ENCODE measurements around the gene MORF4L1. TPM values are rescaled to one million over a fixed set of nuclear protein-coding genes. Genes with fewer than 3 reads are reported as not detected.

Gene MORF4L1
- total and polyA plus RNA-seq, 10 of the 15 experiments (the other 5 are each of a cell fraction or from before 2014, with no cell fraction given), result 113 to 636 (median 229) TPM

- TF ChIP-seq, protein P1, sequence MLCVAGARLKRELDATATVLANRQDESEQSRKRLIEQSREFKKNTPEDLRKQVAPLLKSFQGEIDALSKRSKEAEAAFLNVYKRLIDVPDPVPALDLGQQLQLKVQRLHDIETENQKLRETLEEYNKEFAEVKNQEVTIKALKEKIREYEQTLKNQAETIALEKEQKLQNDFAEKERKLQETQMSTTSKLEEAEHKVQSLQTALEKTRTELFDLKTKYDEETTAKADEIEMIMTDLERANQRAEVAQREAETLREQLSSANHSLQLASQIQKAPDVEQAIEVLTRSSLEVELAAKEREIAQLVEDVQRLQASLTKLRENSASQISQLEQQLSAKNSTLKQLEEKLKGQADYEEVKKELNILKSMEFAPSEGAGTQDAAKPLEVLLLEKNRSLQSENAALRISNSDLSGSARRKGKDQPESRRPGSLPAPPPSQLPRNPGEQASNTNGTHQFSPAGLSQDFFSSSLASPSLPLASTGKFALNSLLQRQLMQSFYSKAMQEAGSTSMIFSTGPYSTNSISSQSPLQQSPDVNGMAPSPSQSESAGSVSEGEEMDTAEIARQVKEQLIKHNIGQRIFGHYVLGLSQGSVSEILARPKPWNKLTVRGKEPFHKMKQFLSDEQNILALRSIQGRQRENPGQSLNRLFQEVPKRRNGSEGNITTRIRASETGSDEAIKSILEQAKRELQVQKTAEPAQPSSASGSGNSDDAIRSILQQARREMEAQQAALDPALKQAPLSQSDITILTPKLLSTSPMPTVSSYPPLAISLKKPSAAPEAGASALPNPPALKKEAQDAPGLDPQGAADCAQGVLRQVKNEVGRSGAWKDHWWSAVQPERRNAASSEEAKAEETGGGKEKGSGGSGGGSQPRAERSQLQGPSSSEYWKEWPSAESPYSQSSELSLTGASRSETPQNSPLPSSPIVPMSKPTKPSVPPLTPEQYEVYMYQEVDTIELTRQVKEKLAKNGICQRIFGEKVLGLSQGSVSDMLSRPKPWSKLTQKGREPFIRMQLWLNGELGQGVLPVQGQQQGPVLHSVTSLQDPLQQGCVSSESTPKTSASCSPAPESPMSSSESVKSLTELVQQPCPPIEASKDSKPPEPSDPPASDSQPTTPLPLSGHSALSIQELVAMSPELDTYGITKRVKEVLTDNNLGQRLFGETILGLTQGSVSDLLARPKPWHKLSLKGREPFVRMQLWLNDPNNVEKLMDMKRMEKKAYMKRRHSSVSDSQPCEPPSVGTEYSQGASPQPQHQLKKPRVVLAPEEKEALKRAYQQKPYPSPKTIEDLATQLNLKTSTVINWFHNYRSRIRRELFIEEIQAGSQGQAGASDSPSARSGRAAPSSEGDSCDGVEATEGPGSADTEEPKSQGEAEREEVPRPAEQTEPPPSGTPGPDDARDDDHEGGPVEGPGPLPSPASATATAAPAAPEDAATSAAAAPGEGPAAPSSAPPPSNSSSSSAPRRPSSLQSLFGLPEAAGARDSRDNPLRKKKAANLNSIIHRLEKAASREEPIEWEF (IDR thresholded peaks at IDR 0.05; ENCODE audit: insufficient replicate concordance, low read depth, low read length), result no peak
- TF ChIP-seq RCOR1 (conservative IDR thresholded peaks at IDR 0.05; ENCODE audit: low read depth, low read length), result no peak
- no peak for TF ChIP-seq CBFB (IDR thresholded peaks at IDR 0.05; ENCODE audit: low read depth)
Measured at GRCh38 chr15:78853500-78853899, 19.2 kb upstream of the MORF4L1 start (continued).

GRCh38 chr15:78854833-78855372, 17.8 kb upstream of the MORF4L1 start:
- Histone ChIP-seq H3K9ac (ENCODE audit: control insufficient read depth, insufficient read depth, low read length) (no peak overlapping the region), H4K20me1 (ENCODE audit: control insufficient read depth, insufficient read depth) (no peaks in the 10 kb centered on the region), H3K9me3 (replicated peaks; ENCODE audit: control insufficient read depth, insufficient read depth, low read length) (no peaks in the 10 kb centered on the region), H2AFZ (ENCODE audit: control insufficient read depth, low read depth, low read length) (no peak overlapping the region), H3K79me2 (ENCODE audit: control insufficient read depth, insufficient read depth, low read length) (no peaks in the 10 kb centered on the region), H3K4me3 (no peak overlapping the region), H3K4me1 (ENCODE audit: control insufficient read depth, insufficient read depth, low read length) (peaks cover 2% of the 10 kb centered on the region; the same call in 1 of the 2 replicates), H3K36me3 (ENCODE audit: control insufficient read depth in 2 of 2, insufficient read depth in 2 of 2, low read length in 1 of 2) (no peaks in the 10 kb centered on the region), H3K27ac (ENCODE audit: control insufficient read depth, insufficient read depth) (no peak overlapping the region), H3K4me2 (ENCODE audit: control insufficient read depth, insufficient read depth) (no peak overlapping the region), H3K27me3 (replicated peaks in 1 of 2; ENCODE audit: control insufficient read depth in 2 of 2, insufficient read depth in 2 of 2, low read length in 1 of 2) (no peaks in the 10 kb centered on the region)
- intact Hi-C loops (cut with micrococcal nuclease; ENCODE audit: unreplicated experiment) (no loop called here), in situ Hi-C loops (cut with MboI) (no loop called here)
- RAD21 ChIA-PET (ENCODE audit: unreplicated experiment), result no interaction called here
- DNase-seq (ENCODE audit: low read depth, low spot score) (no peak), FAIRE-seq (no peak), ATAC-seq (no peak)
- BruUV-seq (replicated peaks), result no TSS peak
- POLR2A ChIA-PET, result no interaction called here
- WGBS (ENCODE audit: insufficient coverage, insufficient replicate concordance, low lambda C conversion rate, missing lambda C conversion rate), result 67% methylated on average over 2 of the region's 2 CpGs
- SMC1A ChIA-PET (ENCODE audit: uncharacterized antibody, unreplicated experiment), result no interaction called here
- CTCF ChIA-PET, result no interaction called here
- TF ChIP-seq SIX5 (IDR thresholded peaks at IDR 0.05; ENCODE audit: low read depth, low read length, severe bottlenecking) (no peak), HDAC6 (IDR thresholded peaks at IDR 0.05; ENCODE audit: unreplicated experiment) (no peak)
- TF ChIP-seq, protein P2, sequence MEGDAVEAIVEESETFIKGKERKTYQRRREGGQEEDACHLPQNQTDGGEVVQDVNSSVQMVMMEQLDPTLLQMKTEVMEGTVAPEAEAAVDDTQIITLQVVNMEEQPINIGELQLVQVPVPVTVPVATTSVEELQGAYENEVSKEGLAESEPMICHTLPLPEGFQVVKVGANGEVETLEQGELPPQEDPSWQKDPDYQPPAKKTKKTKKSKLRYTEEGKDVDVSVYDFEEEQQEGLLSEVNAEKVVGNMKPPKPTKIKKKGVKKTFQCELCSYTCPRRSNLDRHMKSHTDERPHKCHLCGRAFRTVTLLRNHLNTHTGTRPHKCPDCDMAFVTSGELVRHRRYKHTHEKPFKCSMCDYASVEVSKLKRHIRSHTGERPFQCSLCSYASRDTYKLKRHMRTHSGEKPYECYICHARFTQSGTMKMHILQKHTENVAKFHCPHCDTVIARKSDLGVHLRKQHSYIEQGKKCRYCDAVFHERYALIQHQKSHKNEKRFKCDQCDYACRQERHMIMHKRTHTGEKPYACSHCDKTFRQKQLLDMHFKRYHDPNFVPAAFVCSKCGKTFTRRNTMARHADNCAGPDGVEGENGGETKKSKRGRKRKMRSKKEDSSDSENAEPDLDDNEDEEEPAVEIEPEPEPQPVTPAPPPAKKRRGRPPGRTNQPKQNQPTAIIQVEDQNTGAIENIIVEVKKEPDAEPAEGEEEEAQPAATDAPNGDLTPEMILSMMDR (IDR thresholded peaks at IDR 0.05 in 2 of 3, conservative IDR thresholded peaks at IDR 0.05 in 1 of 3; ENCODE audit: control insufficient read depth in 2 of 3, extremely low read depth in 1 of 3, insufficient read depth in 1 of 3, low read depth in 3 of 3, low read length in 3 of 3), result no peak
- TF ChIP-seq, protein P3, sequence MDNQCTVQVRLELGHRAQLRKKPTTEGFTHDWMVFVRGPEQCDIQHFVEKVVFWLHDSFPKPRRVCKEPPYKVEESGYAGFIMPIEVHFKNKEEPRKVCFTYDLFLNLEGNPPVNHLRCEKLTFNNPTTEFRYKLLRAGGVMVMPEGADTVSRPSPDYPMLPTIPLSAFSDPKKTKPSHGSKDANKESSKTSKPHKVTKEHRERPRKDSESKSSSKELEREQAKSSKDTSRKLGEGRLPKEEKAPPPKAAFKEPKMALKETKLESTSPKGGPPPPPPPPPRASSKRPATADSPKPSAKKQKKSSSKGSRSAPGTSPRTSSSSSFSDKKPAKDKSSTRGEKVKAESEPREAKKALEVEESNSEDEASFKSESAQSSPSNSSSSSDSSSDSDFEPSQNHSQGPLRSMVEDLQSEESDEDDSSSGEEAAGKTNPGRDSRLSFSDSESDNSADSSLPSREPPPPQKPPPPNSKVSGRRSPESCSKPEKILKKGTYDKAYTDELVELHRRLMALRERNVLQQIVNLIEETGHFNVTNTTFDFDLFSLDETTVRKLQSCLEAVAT (IDR thresholded peaks at IDR 0.05), result no peak
- TF ChIP-seq, protein P1 (IDR thresholded peaks at IDR 0.05; ENCODE audit: insufficient replicate concordance, low read depth, low read length), result no peak

Measured in GM12878 (cell line).